Urinary bladder (tissue), 4 donors: Measurements from ENCODE around the gene MYRFL. TPM values are rescaled to one million over a fixed set of nuclear protein-coding genes. Genes with fewer than 3 reads are reported as not detected.
"Not testable (repeated sequence)": the region's sequence is repeated elsewhere in the genome, so short reads cannot be mapped to it uniquely, and the experiment has no call there.

Experiments
- DNase-seq: peaks from one replicate; pipeline ENCODE4 v3.0.0-alpha.2; 2015; ENCODE audit errors: extremely low spot score
- H3K27ac ChIP-seq: one replicate; pipeline ENCODE4 v1.5.1; 2013; ENCODE audit warnings: low read depth, mild to moderate bottlenecking, moderate library complexity
- H3K36me3 ChIP-seq: one replicate; pipeline ENCODE4 v1.6.1; 2013; ENCODE audit warnings: mild to moderate bottlenecking, moderate library complexity; ENCODE audit not compliant: insufficient read depth
- H3K4me1 ChIP-seq: one replicate; pipeline ENCODE4 v1.6.1; 2013; ENCODE audit warnings: mild to moderate bottlenecking, moderate library complexity; ENCODE audit not compliant: insufficient read depth
- H3K4me3 ChIP-seq: one replicate; pipeline ENCODE4 v1.5.1; 2013; ENCODE audit warnings: low read depth, low read length
- WGBS: extraction: QIAGEN DNeasy Blood & Tissue Kit; methylation state at CpG from one replicate; pipeline ENCODE4 v1.1.7; 2013; 5-methylcytosine and 5-hydroxymethylcytosine counted together
- polyA plus RNA-seq: library from polyadenylated mRNA; stranded (reverse); fragments of 200-250 nt; gene quantifications from one replicate; pipeline ENCODE4 v1.2.3, GENCODE V29; 2013
- total RNA-seq: library from RNA; depleted of rRNA; stranded (reverse); fragments of >200 nt; gene quantifications from one replicate; pipeline ENCODE4 v1.2.3, GENCODE V29; 2014
- donor health status: healthy with polysubstance abuse.
- donor health status: healthy.

MYRFL gene
- total RNA-seq (0.85 TPM), polyA plus RNA-seq (not detected)

DNA sequence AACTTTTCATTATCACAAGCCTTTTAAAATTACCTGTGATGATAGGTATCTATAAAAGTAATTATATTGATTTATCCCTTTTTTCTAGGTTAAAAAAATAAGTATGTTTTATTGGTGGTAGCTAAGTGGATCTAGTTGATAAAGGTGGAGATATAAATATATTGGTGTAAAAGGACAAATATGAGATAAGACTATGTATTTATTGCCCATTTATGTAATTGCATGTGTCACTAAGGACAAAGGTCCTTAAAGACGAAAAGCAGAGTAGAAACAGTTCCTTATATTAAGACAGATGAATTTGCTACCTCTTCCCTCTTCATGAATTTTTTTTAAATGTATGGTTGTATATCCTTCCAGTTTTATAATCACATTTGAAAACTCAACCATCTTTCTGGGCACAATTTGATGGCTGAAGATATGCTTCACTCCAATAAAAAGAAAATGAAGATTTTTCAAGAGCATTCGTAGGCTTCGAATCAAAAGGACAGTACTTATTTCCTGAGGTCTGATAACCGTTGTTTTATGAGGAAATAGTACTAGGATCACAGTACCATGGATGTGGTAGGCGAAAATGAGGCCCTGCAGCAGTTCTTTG, at the start of gene MYRFL:
Gene MYRFL, plus strand, starts transcription at position 262 of the 595 bp plus-strand sequence. Its CDS starts 291 bp downstream, at position 553.
- WGBS = 48% methylated on average over 5 of the region's 5 CpGs
- Histone ChIP-seq H3K4me3 (no peak within 1 kb of the TSS), H3K27ac (no peak within 1 kb of the TSS), H3K36me3 (no peaks in the 10 kb centered on the region), H3K4me1 (no peaks in the 10 kb centered on the region)
- no peak for DNase-seq

DNA sequence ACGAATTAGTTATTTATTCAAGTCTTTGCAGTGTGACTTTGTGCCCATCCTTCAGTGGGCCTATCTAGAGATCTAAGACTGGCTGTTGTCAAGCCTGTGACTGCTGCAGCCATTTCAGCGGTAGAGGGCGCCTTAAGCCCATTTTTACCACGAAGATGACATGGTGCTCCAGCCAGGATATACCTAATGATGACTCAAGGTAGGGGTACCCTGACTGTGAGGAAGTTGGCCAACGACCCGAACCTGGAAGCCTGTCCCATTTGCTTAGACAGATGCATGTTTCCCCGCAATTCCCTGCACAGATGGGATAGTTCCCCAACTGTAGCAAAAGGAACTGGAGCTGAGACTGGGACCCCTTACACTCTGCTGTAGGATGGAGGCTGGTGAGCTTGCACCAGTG, 45.1 kb upstream of the MYRFL start:
- Histone ChIP-seq H3K4me1 (no peaks in the 10 kb centered on the region), H3K36me3 (no peaks in the 10 kb centered on the region), H3K27ac (no peak overlapping the region), H3K4me3 (no peak overlapping the region)
- 54% methylated on average over 7 of the region's 7 CpGs for WGBS
- DNase-seq = no peak

DNA sequence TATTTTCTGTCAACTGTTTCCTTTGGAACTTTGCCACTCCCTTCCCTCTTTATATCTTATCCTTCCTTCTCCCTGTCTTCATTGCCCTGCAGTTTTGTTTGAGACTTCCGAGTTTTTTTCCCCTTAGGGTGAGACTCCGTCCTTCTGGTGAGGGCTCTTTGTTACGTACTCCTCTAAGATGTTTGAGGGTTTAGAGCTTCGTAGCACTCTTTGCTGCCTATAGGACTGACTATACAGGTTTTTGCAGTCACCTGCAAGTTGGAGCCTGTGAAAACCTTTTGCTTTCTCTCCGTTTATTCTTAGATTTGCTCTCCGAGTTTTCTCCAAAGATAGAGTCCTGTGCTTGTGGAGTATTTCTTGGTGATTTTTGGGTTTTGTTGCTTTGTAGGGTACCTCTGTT, 41.7 kb upstream of the MYRFL start:
- Histone ChIP-seq H3K4me1 (no peaks in the 10 kb centered on the region), H3K27ac (no peak overlapping the region), H3K4me3 (no peak overlapping the region), H3K36me3 (no peaks in the 10 kb centered on the region)
- DNase-seq = no peak
- WGBS = 77% methylated on average over 6 of the region's 6 CpGs

DNA sequence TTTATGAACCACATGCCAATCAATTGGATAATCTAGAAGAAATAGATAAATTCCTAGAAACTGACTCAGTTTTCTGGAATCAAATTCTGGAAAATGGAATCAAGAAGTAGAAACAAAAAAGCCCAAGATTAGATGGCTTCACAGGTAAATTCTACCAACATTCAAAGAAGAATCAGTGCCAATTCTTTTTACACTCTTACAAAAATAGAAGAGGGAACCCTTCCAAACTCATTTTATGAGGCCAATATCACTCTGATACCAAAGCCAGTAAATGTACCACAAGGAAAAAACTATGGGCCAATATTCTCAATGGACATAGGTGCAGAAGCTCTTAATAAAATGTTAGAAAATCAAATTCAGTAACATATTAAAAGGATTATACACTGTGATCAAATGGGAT, 35.7 kb upstream of the MYRFL start:
- DNase-seq = no peak
- Histone ChIP-seq H3K27ac (no peak overlapping the region), H3K4me3 (no peak overlapping the region), H3K36me3 (no peaks in the 10 kb centered on the region), H3K4me1 (no peaks in the 10 kb centered on the region)

DNA sequence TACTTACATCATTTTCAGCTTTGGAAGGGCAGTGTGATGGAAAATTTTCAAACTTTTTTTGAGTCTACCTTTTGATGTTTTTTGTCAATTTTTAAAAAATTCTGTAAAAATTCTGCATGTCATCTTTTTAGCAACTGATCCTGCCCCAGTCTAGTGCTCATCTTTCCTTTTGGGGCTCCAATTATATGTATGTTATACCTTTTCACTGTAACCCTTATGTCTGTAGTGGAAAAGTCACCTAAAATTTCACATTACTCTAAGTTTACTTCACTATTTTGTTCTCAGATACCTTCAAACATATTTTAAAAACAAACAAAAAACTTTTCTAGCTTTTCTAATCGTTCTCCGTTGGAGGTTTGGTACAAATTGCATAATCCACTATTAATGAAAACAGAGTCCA, 32.5 kb upstream of the MYRFL start:
- Histone ChIP-seq H3K27ac (no peak overlapping the region), H3K4me3 (no peak overlapping the region), H3K4me1 (no peaks in the 10 kb centered on the region), H3K36me3 (peaks cover 3% of the 10 kb centered on the region)
- no peak for DNase-seq
- 90% methylated on average over 2 of the region's 2 CpGs for WGBS

DNA sequence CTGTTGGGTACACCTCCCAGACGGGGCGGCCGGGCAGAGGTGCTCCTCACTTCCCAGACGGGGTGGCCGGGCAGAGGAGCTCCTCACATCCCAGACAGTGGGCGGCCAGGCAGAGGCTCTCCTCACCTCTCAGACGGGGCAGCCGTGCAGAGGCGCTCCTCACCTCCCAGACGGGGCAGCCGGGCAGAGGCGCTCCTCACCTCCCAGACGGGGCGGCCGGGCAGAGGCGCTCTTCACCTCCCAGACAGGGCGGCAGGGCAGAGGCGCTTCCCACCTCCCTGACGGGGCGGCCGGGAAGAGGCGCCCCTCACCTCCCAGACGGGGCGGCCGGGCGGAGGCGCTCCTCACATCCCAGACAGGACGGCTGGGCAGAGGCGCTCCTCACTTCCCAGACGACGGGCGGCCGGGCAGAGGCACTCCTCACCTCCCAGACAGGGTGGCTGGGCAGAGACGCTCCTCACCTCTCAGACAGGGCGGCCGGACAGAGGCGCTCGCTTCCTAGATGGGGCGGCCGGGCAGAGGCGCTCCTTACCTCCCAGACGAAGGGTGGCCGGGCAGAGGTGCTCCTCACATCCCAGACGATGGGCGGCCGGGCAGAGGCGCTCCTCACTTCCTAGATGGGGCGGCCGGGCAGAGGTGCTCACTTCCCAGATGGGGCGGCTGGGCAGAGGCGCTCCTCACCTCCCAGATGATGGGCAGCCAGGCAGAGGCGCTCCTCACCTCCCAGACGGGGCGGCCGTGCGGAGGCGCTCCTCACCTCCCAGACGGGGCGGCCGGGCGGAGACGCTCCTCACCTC, 17.7 kb upstream of the MYRFL start:
- not testable (repeated sequence) for DNase-seq, H3K4me1 ChIP-seq, H3K27ac ChIP-seq, H3K4me3 ChIP-seq, H3K36me3 ChIP-seq
- WGBS = 97% methylated on average over 62 of the region's 62 CpGs

DNA sequence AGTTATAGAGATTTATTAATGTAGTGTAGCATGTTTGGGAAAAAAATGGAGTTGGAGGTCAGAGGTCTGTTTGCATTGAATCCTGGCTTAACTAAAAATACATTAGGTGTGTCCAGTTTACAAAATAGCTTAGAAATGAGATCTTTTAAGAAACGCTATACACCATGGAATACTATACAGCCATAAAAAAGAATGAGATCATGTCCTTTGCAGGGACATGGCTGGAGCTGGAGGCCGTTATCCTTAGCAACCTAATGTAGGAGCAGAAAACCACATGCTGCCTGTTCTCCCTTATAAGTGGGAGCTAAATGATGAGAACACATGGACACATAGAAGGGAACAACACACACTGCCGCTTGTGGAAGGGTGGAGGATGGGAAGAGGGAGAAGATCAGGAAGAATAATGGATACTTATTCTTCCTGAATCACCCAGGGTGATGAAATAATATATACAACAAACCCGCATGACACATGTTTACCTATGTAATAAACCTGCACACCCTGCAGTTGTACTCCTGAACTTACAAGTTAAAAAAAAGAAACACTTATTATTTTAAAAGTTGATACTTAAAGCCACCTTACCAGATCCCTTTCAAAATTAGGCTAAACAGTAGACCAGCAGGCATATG, 14.0 kb upstream of the MYRFL start:
- 70% methylated on average over 4 of the region's 4 CpGs for WGBS

DNA sequence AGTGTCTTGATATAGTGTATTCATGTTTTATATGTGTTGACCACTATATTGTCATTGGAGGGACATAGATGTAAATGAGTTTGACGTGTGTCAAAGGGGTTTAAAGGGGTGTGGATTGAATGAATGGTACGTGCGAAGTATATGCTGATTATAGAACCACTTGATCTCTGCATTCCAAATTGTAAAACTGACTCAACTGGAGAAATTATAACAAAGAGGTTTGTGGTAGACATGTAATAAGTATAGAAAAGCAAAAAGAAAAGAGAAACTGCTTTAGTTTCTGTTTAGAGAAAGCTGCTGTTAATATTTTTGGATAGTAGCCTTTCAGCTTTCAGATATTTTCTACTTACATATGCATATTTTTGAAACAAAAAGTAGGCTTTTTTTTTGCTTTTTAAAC, 8.9 kb upstream of the MYRFL start:
- Histone ChIP-seq H3K36me3 (no peaks in the 10 kb centered on the region), H3K4me3 (no peak overlapping the region), H3K4me1 (no peaks in the 10 kb centered on the region), H3K27ac (no peak overlapping the region)
- WGBS = 92% methylated on average over 3 of the region's 3 CpGs
- DNase-seq = no peak

More for the DNA sequence above, 14.0 kb upstream of the MYRFL start:
- Histone ChIP-seq H3K36me3 (peaks cover 3% of the 10 kb centered on the region), H3K4me1 (no peaks in the 10 kb centered on the region), H3K4me3 (no peak overlapping the region), H3K27ac (no peak overlapping the region)
- DNase-seq = no peak

DNA sequence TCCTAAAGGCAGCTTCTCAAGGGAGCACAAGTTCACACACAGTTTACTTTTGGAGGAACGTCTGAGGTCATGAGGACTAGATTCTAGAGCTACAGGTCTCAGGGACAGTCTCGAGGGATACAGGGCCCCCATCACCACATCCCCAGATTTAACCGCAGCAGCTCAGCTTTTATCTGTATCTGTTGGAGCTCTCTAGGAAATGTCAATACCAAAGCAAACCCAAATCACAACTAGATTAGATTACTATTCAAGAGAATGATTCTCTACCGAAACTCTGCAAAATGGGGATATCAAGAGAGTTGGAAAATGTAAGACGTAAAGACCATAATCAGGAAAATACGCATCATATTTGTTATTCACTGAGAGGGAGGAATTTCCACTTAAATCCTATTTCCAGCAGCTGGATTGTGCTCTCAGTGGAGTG, 4.0 kb upstream of the MYRFL start:
- Histone ChIP-seq H3K36me3 (no peaks in the 10 kb centered on the region), H3K4me3 (no peak overlapping the region), H3K27ac (no peak overlapping the region), H3K4me1 (no peaks in the 10 kb centered on the region)
- 63% methylated on average over 6 of the region's 6 CpGs for WGBS
- DNase-seq = no peak

DNA sequence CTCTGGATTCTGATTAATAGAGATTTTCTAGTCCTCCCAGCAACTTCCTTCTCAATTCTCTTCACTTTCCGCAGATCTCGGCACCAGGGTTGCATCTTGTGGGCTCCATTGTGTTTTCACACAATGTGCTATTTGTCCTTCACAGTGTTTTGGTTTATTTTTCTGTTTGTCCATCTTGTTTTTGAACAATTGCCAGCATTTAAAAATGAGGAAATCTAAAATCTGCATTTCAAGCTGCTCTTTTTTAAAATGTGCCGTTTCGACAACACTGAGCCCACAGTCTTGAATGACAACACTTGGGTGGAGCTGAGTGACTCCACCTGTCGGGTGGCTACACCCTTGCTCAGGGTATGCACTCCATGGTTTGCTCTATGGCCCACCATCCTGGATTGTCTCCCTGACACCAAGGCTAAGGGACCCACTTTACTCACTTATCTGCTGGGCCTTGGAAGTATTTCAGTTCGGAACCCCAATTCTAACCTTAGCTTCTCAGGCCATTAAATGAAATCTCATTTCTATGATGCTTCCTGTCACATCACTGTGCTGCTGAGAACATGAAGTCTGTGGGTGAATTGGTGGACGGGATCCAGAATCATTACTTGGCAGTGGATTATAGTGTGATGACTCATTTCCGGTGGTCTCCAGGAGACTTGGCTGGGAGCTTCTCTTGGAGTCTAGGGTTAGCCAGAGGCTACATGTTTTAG, 3.4 kb upstream of the MYRFL start:
- no peak overlapping the region for H3K4me3 ChIP-seq
- H3K36me3 ChIP-seq = no peaks in the 10 kb centered on the region
- 41% methylated on average over 8 of the region's 8 CpGs for WGBS
- no peak overlapping the region for H3K27ac ChIP-seq
- no peaks in the 10 kb centered on the region for H3K4me1 ChIP-seq
- no peak for DNase-seq

DNA sequence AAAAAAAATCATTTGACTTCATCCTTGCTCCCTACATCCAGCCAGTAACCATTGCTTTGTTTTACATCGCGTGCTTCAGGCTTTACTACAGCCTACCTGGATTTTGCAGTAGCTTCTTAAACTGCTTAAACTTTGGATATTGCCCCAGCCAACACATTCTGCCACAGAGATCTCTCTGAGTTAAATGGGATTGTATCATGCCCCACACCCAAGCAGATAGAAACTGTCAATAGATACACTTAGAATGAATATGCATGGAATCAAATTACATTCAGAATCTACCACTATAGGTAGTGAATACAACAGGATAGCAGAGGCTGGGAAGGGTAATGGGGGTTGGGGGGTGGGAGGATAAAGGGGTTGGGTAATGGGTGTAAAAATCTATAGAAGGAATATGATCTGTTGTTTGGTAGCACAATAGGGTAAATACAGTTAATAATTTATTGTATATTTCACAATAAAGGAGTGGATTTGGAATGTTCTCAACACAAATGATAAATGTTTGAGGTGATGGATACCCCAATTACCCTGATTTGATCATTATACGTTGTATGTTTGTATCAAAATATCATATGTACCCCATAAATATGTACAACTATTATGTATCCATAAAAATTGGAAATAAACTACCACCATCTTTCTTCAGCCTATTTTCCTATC, 2.7 kb upstream of the MYRFL start:
- H3K4me3 ChIP-seq = no peak overlapping the region
- no peaks in the 10 kb centered on the region for H3K36me3 ChIP-seq
- no peak overlapping the region for H3K27ac ChIP-seq
- no peaks in the 10 kb centered on the region for H3K4me1 ChIP-seq
- DNase-seq = no peak
- 81% methylated on average over 3 of the region's 3 CpGs for WGBS

DNA sequence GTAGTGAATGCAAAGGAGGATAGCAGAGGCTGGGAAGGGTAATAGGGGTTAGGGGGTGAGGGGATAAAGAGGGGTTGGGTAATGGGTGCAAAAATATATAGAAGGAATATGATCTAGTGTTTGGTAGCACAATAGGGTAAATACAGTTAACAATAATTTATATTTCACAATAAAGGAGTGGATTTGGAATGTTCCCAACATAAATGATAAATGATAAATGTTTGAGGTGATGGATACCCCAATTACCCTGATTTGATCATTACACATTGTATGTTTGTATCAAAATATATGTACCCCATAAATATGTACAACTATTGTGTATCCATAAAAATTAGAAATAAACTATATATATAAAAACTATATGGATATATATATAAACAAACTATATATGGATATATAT, 999 bp upstream of the MYRFL start:
- no peaks in the 10 kb centered on the region for H3K4me1 ChIP-seq
- DNase-seq = no peak
- no peak overlapping the region for H3K27ac ChIP-seq
- no peak overlapping the region for H3K4me3 ChIP-seq
- H3K36me3 ChIP-seq = no peaks in the 10 kb centered on the region

DNA sequence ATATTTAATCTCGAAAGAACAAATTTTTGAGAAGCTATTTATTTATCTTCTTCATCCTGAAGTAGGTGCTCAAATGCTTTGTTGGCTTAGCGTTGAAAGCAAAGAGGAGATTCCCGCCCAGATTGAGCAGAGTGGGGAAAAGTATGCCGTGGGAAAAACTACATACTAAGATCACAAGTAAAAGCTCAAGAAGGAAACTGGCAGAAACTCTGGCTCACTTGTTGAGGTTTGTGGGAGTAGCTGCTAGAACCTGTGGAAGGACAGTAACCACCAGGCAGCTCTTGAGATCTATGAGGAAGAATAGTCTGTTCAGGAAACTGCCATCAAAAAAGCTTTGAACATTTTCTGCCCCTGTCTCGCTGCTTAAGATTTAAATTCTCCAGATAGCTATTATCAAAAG, 3.9 kb downstream of the MYRFL start:
- no peak overlapping the region for H3K4me3 ChIP-seq
- WGBS = 54% methylated on average over 5 of the region's 5 CpGs
- H3K36me3 ChIP-seq = no peaks in the 10 kb centered on the region
- H3K4me1 ChIP-seq = no peaks in the 10 kb centered on the region
- no peak overlapping the region for H3K27ac ChIP-seq
- no peak for DNase-seq
